Astrocyte (in vitro differentiated cells and primary cell): Measurements from ENCODE around the gene EIF2AK2. TPM values are rescaled to one million over a fixed set of nuclear protein-coding genes. Genes with fewer than 3 reads are reported as not detected.

Experiments used
- DNase-seq: peaks from one replicate; pipeline ENCODE4 v3.0.0-alpha.2; 2010; ENCODE audit warnings: low read depth
- FAIRE-seq: peaks from 2 replicates; lab custom pipeline; 2011; peaks lifted over from hg19 to GRCh38; lab: Jason Lieb, UNC
- H2AFZ ChIP-seq: 2 replicates; pipeline ENCODE4 v1.6.0; 2012; ENCODE audit warnings: low read depth, low read length, inconsistent platforms
- H3K27ac ChIP-seq: 2 replicates; pipeline ENCODE4 v1.5.1; 2011; ENCODE audit warnings: low read depth, low read length, inconsistent platforms
- H3K27me3 ChIP-seq: 2 replicates; pipeline ENCODE4 v1.6.0; 2011; ENCODE audit warnings: low read length, inconsistent platforms; ENCODE audit not compliant: insufficient read depth
- H3K36me3 ChIP-seq: 2 replicates; pipeline ENCODE4 v1.5.1; 2011; ENCODE audit warnings: low read length, inconsistent platforms; ENCODE audit not compliant: insufficient read depth
- H3K4me1 ChIP-seq: 2 replicates; pipeline ENCODE4 v1.5.1; 2011; ENCODE audit warnings: low read length, inconsistent platforms; ENCODE audit not compliant: insufficient read depth
- H3K4me2 ChIP-seq: 2 replicates; pipeline ENCODE4 v1.6.0; 2012; ENCODE audit warnings: low read length, inconsistent platforms
- H3K4me3 ChIP-seq: 2 replicates; pipeline ENCODE4 v1.5.1; 2011; ENCODE audit warnings: low read depth, mild to moderate bottlenecking, low read length, inconsistent platforms; ENCODE audit not compliant: insufficient read depth
- H3K79me2 ChIP-seq: 2 replicates; pipeline ENCODE4 v1.6.0; 2012; ENCODE audit warnings: mild to moderate bottlenecking, low read length, inconsistent platforms; ENCODE audit not compliant: insufficient read depth
- H3K9ac ChIP-seq: 2 replicates; pipeline ENCODE4 v1.6.0; 2012; ENCODE audit warnings: mild to moderate bottlenecking, low read length, inconsistent platforms
- H3K9me3 ChIP-seq: 2 replicates; pipeline ENCODE4 v1.5.1; 2012; ENCODE audit warnings: low read depth, mild to moderate bottlenecking, low read length, inconsistent platforms; ENCODE audit not compliant: insufficient read depth
- H4K20me1 ChIP-seq: 2 replicates; pipeline ENCODE4 v1.6.0; 2012; ENCODE audit warnings: low read length, inconsistent platforms; ENCODE audit not compliant: insufficient read depth
- H3K27ac Mint-ChIP-seq: one replicate; pipeline ENCODE4 v1.8.0; 2021; ENCODE audit warnings: mild to moderate bottlenecking, mixed read lengths; ENCODE audit not compliant: unreplicated experiment
- H3K27me3 Mint-ChIP-seq: one replicate; pipeline ENCODE4 v1.8.0; 2021; ENCODE audit warnings: low read depth, mixed read lengths; ENCODE audit not compliant: unreplicated experiment
- H3K36me3 Mint-ChIP-seq: one replicate; pipeline ENCODE4 v1.8.0; 2021; ENCODE audit warnings: low read depth, mixed read lengths; ENCODE audit not compliant: unreplicated experiment
- H3K4me1 Mint-ChIP-seq: one replicate; pipeline ENCODE4 v1.8.0; 2021; ENCODE audit warnings: low read depth, mixed read lengths; ENCODE audit not compliant: unreplicated experiment
- H3K4me3 Mint-ChIP-seq: one replicate; pipeline ENCODE4 v1.8.0; 2021; ENCODE audit warnings: mild to moderate bottlenecking, moderate library complexity, mixed read lengths; ENCODE audit not compliant: unreplicated experiment
- H3K9me3 Mint-ChIP-seq: one replicate; pipeline ENCODE4 v1.8.0; 2021; ENCODE audit warnings: mild to moderate bottlenecking, mixed read lengths; ENCODE audit not compliant: unreplicated experiment
- CTCF ChIP-seq: IDR thresholded peaks from 2 replicates; pipeline ENCODE4 v1.5.1; 2011; ENCODE audit warnings: low read depth, mild to moderate bottlenecking, inconsistent platforms, low read length, moderate library complexity; ENCODE audit not compliant: insufficient read depth
- EZH2 ChIP-seq: IDR thresholded peaks from 2 replicates; pipeline ENCODE4 v1.6.1; 2012; ENCODE audit warnings: mild to moderate bottlenecking, low read length, inconsistent platforms; ENCODE audit not compliant: insufficient read depth
- total RNA-seq: library from RNA; stranded (reverse); gene quantifications from 2 replicates; pipeline ENCODE4 v1.2.1, GENCODE V29; 2021

The EIF2AK2 gene
- total RNA-seq, 1 donor from 2014 or later: 147 TPM

- H3K9ac ChIP-seq: no peak overlapping the region
- H3K4me1 ChIP-seq: no peaks in the 10 kb centered on the region
- H3K9me3 ChIP-seq: no peaks in the 10 kb centered on the region
- peaks cover 16% of the 10 kb centered on the region for H3K4me1 Mint-ChIP-seq
- H3K36me3 Mint-ChIP-seq: peaks cover 38% of the 10 kb centered on the region
- H3K27ac Mint-ChIP-seq: no peak overlapping the region
- no peaks in the 10 kb centered on the region for H4K20me1 ChIP-seq
- H3K9me3 Mint-ChIP-seq: no peaks in the 10 kb centered on the region
- peak overlapping the region; percentile 16 for H3K4me2 ChIP-seq
- no peaks in the 10 kb centered on the region for H3K79me2 ChIP-seq
- no peaks in the 10 kb centered on the region for H3K27me3 Mint-ChIP-seq
- DNase-seq (no peak), FAIRE-seq (no peak)
- no peak overlapping the region for H3K27ac ChIP-seq
- H2AFZ ChIP-seq: no peak overlapping the region
- peaks cover 20% of the 10 kb centered on the region for H3K36me3 ChIP-seq
- H3K4me3 Mint-ChIP-seq: no peak overlapping the region
- TF ChIP-seq CTCF: no peak
- TF ChIP-seq EZH2: no peak
- no peak overlapping the region for H3K4me3 ChIP-seq
- no peaks in the 10 kb centered on the region for H3K27me3 ChIP-seq
These were observed 52.6 kb downstream of the EIF2AK2 start for GRCh38 chr2:37104178-37104577.

- TF ChIP-seq EZH2 (no peak), CTCF (no peak)
- no peaks in the 10 kb centered on the region for H3K9me3 Mint-ChIP-seq
- Histone ChIP-seq H3K27ac (no peak overlapping the region), H4K20me1 (no peaks in the 10 kb centered on the region), H3K79me2 (no peaks in the 10 kb centered on the region), H3K4me3 (no peak overlapping the region), H3K4me1 (no peaks in the 10 kb centered on the region), H3K9me3 (no peaks in the 10 kb centered on the region), H2AFZ (no peak overlapping the region), H3K27me3 (no peaks in the 10 kb centered on the region), H3K36me3 (peaks cover 16% of the 10 kb centered on the region), H3K4me2 (no peak overlapping the region), H3K9ac (no peak overlapping the region)
- H3K4me1 Mint-ChIP-seq: peaks cover 20% of the 10 kb centered on the region
- H3K27me3 Mint-ChIP-seq: no peaks in the 10 kb centered on the region
- H3K4me3 Mint-ChIP-seq: no peak overlapping the region
- DNase-seq (no peak), FAIRE-seq (no peak)
- no peak overlapping the region for H3K27ac Mint-ChIP-seq
- H3K36me3 Mint-ChIP-seq: peaks cover 27% of the 10 kb centered on the region
These were observed 54.2 kb downstream of the EIF2AK2 start for GRCh38 chr2:37102588-37102987.

GRCh38 chr2:37100054-37100453 is 56.7 kb downstream of the EIF2AK2 start:
- H3K36me3 ChIP-seq: peaks cover 11% of the 10 kb centered on the region
- H3K9me3 Mint-ChIP-seq: no peaks in the 10 kb centered on the region
- no peaks in the 10 kb centered on the region for H3K9me3 ChIP-seq
- no peak for TF ChIP-seq CTCF
- H3K27me3 ChIP-seq: no peaks in the 10 kb centered on the region
- no peak overlapping the region for H3K4me3 Mint-ChIP-seq
- H3K36me3 Mint-ChIP-seq: peaks cover 20% of the 10 kb centered on the region
- DNase-seq: no peak
- no peak for FAIRE-seq
- no peaks in the 10 kb centered on the region for H3K4me1 ChIP-seq
- H3K27me3 Mint-ChIP-seq: no peaks in the 10 kb centered on the region
- H3K9ac ChIP-seq: no peak overlapping the region
- H3K4me1 Mint-ChIP-seq: peaks cover 20% of the 10 kb centered on the region
- no peaks in the 10 kb centered on the region for H3K79me2 ChIP-seq
- H4K20me1 ChIP-seq: no peaks in the 10 kb centered on the region
- no peak overlapping the region for H3K27ac ChIP-seq
- H2AFZ ChIP-seq: no peak overlapping the region
- no peak overlapping the region for H3K4me2 ChIP-seq
- no peak overlapping the region for H3K4me3 ChIP-seq
- H3K27ac Mint-ChIP-seq: no peak overlapping the region
